ENCODE data around the gene GPR132. TPM values are rescaled to one million over a fixed set of nuclear protein-coding genes. Genes with fewer than 3 reads are reported as not detected.

Gene GPR132
- total RNA-seq, 1 experiment from 2014 or later, result not detected

- Histone ChIP-seq H2AFZ (no peak overlapping the region), H3K27me3 (ENCODE audit: insufficient read depth, low read depth) (no peaks in the 10 kb centered on the region), H3K27ac (no peak overlapping the region), H3K36me3 (ENCODE audit: low read depth) (no peaks in the 10 kb centered on the region), H3K9me2 (ENCODE audit: insufficient read depth) (no peaks in the 10 kb centered on the region), H3K79me2 (ENCODE audit: low read depth) (no peaks in the 10 kb centered on the region), H3K9me3 (ENCODE audit: insufficient read depth, low read depth) (no peaks in the 10 kb centered on the region), H3F3A (ENCODE audit: insufficient read depth, low read depth) (peaks cover 4% of the 10 kb centered on the region; the same call in 1 of the 2 replicates), H3K4me3 (no peak overlapping the region), H3K4me1 (replicated peaks; ENCODE audit: insufficient read depth) (peaks cover 17% of the 10 kb centered on the region), H3K4me2 (no peak overlapping the region), H4K20me1 (ENCODE audit: insufficient read depth) (no peaks in the 10 kb centered on the region)
- intact Hi-C loops (cut with micrococcal nuclease; ENCODE audit: unreplicated experiment), result no loop called here
- no peak for DNase-seq
- TF ChIP-seq EZH2 (IDR thresholded peaks at IDR 0.05; ENCODE audit: low read depth) (no peak), CTCF (conservative IDR thresholded peaks at IDR 0.05) (no peak)
- CTCF ChIA-PET, result no interaction called here
- POLR2A ChIA-PET (ENCODE audit: unreplicated experiment), result no interaction called here
- no TSS peak for BruUV-seq (replicated peaks)
Measured at GRCh38 chr14:105099778-105100177, 34.5 kb upstream of the GPR132 start.

- H3K27ac ChIP-seq, result no peak overlapping the region
- no peaks in the 10 kb centered on the region for H3K79me2 ChIP-seq (ENCODE audit: low read depth)
- no TSS peak for BruUV-seq (replicated peaks)
- peaks cover 22% of the 10 kb centered on the region for H3K4me1 ChIP-seq (replicated peaks; ENCODE audit: insufficient read depth)
- peaks cover 4% of the 10 kb centered on the region; the same call in 1 of the 2 replicates for H3F3A ChIP-seq (ENCODE audit: insufficient read depth, low read depth)
- intact Hi-C loops (cut with micrococcal nuclease; ENCODE audit: unreplicated experiment), result no loop called here
- no peaks in the 10 kb centered on the region for H3K27me3 ChIP-seq (ENCODE audit: insufficient read depth, low read depth)
- no peaks in the 10 kb centered on the region for H3K9me2 ChIP-seq (ENCODE audit: insufficient read depth)
- no peak overlapping the region for H3K4me3 ChIP-seq
- no peak for DNase-seq
- no peaks in the 10 kb centered on the region for H4K20me1 ChIP-seq (ENCODE audit: insufficient read depth)
- H2AFZ ChIP-seq, result no peak overlapping the region
- CTCF ChIA-PET, result no interaction called here
- no peaks in the 10 kb centered on the region for H3K36me3 ChIP-seq (ENCODE audit: low read depth)
- TF ChIP-seq CTCF (conservative IDR thresholded peaks at IDR 0.05) (no peak), EZH2 (IDR thresholded peaks at IDR 0.05; ENCODE audit: low read depth) (no peak)
- no peaks in the 10 kb centered on the region for H3K9me3 ChIP-seq (ENCODE audit: insufficient read depth, low read depth)
- H3K4me2 ChIP-seq, result no peak overlapping the region
- POLR2A ChIA-PET (ENCODE audit: unreplicated experiment), result no interaction called here
Measured at GRCh38 chr14:105098316-105098715, 33.1 kb upstream of the GPR132 start.

GRCh38 chr14:105097794-105098127 lies 32.5 kb upstream of the GPR132 start:
- no peak overlapping the region for H3K4me3 ChIP-seq
- H3K4me1 ChIP-seq (replicated peaks; ENCODE audit: insufficient read depth), result peaks cover 19% of the 10 kb centered on the region
- intact Hi-C loops (cut with micrococcal nuclease; ENCODE audit: unreplicated experiment), result no loop called here
- no peaks in the 10 kb centered on the region for H3K9me2 ChIP-seq (ENCODE audit: insufficient read depth)
- DNase-seq, result no peak
- H3K79me2 ChIP-seq (ENCODE audit: low read depth), result 0 out of 2 replicates have a peak, but pooled peaks cover 1% of the 10 kb centered on the region
- ChIA-PET CTCF (no interaction called here), POLR2A (ENCODE audit: unreplicated experiment) (no interaction called here)
- H2AFZ ChIP-seq, result no peak overlapping the region
- H3K4me2 ChIP-seq, result no peak overlapping the region
- H3K36me3 ChIP-seq (ENCODE audit: low read depth), result no peaks in the 10 kb centered on the region
- no peak for TF ChIP-seq CTCF (conservative IDR thresholded peaks at IDR 0.05)
- TF ChIP-seq EZH2 (IDR thresholded peaks at IDR 0.05; ENCODE audit: low read depth), result no peak
- H4K20me1 ChIP-seq (ENCODE audit: insufficient read depth), result no peaks in the 10 kb centered on the region
- H3K27me3 ChIP-seq (ENCODE audit: insufficient read depth, low read depth), result no peaks in the 10 kb centered on the region
- peaks cover 5% of the 10 kb centered on the region; the same call in 1 of the 2 replicates for H3F3A ChIP-seq (ENCODE audit: insufficient read depth, low read depth)
- no peak overlapping the region for H3K27ac ChIP-seq
- no TSS peak for BruUV-seq (replicated peaks)
- no peaks in the 10 kb centered on the region for H3K9me3 ChIP-seq (ENCODE audit: insufficient read depth, low read depth)

Measured in PC-9 (cell line).